DMS153 treated with DMSO at 0.1 percent for 48 hours (cell line): ENCODE measurements around the gene TRAF2.

Experiments used
- DNase-seq: peaks from one replicate; lab custom pipeline; 2025; ENCODE audit not compliant: unreplicated experiment; lab: John Stamatoyannopoulos, UW

TRAF2 gene

DNA sequence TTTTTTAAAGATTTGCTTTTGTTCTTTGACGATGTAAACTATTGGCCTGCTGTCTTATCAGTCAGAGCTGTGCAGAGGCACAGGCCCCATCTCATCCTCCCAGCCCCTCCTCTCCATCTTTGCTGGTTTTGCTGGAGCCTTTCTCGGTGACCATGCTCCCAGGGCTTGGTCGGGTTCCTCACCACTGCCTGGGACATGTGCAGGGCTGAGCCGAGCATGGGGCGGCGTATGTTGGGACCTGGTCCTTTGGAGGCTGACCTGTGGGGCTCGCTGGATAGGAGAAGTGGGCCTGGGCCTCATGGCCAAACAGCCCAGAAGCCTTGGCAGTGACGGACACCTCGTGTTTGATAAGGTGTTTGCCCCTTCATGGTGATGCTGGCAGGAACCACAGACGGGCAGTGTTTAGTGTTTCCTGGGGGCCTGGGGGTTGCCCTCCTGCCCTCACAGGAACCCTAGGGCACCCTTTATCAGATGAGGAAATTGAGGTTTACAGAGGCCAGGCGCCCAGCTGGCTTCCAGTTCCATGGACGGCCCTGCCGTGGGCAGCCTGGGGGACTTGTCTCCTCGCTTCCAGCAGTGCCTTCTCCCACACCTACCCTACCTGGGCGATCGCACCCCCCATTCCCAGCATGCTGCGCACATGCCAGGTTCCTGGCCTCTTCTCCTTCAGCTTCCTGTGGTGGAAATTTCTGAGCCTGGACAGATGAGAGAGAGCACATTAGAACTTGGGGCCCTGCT is 27.6 kb downstream of the TRAF2 start:
- DNase-seq: no peak

DNA sequence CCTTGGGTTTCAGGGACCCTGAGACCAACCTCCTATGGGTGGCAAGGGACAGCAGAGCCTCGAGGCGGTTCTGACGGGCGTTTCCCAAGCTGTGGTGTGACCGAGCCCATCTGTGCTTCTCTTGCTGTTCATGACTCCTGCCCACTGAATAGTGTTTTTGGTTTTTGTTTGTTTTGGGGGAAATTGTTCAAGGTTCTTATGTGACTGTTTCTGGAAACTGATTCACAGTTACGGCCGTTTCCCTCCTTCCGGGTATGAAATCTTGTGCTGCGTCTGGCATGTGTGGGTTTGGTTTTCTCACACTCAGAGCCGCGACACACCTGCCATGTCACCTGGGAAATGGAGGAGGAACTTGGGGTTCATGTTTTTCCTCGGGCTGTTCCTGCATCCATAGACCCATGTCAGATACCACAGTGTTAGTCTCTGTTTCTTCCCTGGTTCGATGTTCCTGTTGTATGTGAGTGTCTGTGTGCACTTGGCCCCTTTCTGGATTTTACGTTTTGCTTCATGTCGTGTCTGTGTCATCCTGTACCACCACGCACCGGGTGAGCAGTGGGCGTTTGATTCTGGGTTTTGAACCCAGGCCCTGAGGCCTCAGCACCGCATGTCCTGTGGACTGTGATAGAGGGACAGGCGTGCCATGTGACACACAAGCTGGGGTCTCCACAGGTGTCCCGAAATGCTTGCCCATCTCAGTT is 29.5 kb downstream of the TRAF2 start:
- no peak for DNase-seq

DNA sequence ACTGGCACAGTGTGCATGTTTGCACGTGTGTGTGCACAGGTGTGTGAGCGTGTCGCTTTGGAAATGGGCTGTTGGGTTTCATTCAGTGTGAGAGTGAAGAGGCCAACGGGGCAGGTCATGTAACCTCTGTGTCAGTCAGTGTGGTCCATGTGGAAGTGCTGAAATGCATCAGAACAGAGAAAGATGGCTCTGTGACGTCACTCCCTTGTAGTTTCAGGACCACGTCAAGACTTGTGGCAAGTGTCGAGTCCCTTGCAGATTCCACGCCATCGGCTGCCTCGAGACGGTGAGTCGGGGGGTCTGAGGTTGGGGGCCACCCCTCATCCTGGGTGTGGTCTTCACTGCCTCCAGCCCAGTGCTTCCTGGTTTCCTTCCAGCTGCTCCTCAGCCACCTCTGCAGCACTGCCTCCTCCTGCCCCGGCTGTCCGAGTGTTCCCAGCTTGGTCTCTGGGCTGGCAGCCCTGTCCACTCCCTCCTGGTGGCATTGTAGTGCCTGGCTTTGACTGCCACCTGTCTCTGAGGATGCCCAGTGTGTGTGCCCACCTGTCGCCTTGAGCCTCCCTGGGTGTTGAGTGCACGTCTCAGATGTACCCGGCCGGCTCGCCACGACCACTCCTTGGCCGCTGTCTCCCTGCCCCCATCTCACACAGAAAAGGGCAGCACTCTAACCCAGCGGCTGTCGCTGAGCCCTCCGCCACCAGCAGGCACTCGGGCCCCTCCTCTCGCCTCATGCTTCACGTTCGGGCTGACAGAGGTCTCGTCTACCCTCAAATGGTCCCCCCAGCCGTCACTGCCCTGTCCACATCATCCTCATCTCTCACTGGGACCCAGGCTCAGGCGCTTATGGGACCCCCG is 30.2 kb downstream of the TRAF2 start:
- DNase-seq: no peak

DNA sequence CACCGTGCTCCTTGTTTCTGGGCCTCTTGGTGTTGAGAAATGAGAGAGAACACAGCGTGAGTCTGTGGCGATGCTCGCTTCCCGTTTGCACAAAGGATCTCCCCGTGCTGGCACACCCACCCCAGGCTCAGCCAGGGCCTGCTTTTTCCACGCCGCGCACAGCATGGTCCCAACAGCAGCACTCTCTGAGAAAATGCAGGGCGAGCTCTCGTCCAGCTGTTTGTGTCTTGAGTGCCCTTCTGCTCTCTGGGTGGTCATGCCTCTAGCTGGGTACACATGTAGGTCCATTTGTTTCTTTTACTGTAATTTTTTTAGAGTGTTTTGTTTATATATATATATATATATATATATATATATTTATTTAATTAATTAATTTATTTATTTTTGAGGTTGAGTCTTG is 31.6 kb downstream of the TRAF2 start:
- no peak for DNase-seq

DNA sequence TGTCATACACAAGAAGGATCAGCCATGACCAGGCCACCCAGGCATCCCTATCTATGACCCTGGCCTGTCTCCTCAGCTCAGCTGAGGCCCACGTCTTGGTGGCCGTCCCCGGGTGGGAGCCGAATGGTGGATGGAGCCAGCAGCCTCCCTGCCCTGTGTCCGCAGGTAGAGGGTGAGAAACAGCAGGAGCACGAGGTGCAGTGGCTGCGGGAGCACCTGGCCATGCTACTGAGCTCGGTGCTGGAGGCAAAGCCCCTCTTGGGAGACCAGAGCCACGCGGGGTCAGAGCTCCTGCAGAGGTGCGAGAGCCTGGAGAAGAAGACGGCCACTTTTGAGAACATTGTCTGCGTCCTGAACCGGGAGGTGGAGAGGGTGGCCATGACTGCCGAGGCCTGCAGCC is 33.8 kb downstream of the TRAF2 start:
- DNase-seq: no peak

DNA sequence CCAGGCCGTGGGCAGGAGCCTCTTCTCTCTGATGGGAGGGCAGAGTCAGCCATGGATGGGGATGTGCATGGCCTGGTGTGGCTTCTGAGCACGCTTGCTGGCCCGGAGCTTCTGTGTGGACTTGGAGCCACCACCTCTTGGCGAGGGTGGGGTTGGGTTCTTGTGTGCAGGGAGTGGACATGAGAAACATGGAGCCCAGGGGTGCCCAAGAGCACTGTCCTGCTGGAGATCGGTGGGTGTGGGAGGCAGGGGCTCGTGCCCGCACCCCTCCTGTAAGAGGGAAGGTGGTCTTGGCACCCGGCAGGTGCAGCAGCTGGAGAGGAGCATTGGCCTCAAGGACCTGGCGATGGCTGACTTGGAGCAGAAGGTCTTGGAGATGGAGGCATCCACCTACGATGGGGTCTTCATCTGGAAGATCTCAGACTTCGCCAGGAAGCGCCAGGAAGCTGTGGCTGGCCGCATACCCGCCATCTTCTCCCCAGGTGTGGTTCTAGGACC is 34.5 kb downstream of the TRAF2 start:
- no peak for DNase-seq

DNA sequence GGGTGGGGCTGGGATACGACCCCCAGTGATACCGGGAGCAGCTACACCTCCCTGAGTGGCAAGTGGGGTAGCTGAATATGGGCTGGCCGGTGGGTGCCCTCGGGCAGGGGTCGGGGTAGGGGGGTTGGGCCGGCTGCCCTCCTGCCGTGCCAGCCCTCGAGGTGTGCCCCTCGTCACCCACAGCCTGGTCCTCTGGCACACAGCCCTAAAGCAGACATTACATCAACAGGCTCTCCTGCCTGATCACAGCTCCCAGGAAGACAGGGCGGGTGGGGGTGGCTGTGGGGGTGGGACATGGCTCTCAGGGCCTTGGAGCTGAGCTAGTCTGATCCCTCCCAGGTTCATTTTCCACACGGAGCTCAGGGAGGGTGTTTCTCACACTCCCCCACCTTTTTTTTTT is 35.0 kb downstream of the TRAF2 start:
- no peak for DNase-seq

DNA sequence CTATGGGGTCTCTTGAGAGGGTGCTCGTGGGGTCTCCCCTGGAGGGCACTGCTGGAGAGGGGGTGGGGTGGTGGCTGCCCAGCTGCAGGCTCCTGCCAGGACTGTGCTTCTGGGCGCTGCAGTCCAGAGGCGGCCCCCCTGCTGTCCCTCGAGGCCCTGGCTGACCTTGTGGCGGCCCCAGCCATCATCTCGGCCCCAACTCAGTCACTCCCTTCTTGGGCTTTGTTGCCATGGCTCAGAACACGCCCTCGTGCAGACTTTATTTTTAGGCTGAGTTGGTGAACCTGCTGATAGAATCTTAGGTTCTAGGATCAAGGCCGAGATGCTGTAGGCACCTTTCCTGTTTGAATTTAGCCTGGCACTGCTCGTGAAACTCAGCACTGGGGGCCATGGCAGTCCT is 35.4 kb downstream of the TRAF2 start:
- no peak for DNase-seq

DNA sequence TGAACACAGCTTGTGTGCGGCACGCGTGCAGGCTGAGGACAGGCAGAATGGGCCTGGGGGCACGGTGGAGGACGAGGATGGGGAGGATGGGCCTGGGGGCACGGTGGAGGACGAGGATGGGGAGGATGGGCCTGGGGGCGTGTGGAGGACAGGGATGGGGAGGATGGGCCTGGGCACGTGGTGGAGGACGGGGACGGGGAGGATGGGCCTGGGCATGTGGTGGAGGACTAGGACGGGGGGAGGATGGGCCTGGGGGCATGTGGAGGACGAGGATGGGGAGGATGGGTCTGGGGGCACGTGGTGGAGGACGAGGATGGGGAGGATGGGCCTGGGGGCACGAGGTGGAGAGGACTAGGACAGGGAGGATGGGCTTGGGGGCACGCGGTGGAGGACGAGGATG is 36.2 kb downstream of the TRAF2 start:
- no peak for DNase-seq

DNA sequence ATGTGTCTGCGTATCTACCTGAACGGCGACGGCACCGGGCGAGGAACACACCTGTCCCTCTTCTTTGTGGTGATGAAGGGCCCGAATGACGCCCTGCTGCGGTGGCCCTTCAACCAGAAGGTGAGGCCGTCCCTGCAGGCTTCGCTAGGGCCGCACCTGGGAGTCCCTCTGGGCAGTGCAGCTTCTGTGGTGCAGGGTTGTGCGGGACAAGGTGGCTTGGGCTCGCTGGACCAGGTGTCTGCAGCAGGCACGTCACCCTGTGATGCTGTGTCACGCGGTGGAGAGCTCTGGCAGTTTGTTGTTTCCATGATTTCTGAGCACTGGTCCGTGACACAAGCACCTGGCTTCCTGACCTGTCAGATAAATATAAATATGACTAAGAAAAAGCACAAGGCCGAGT is 37.6 kb downstream of the TRAF2 start:
- DNase-seq: no peak

DNA sequence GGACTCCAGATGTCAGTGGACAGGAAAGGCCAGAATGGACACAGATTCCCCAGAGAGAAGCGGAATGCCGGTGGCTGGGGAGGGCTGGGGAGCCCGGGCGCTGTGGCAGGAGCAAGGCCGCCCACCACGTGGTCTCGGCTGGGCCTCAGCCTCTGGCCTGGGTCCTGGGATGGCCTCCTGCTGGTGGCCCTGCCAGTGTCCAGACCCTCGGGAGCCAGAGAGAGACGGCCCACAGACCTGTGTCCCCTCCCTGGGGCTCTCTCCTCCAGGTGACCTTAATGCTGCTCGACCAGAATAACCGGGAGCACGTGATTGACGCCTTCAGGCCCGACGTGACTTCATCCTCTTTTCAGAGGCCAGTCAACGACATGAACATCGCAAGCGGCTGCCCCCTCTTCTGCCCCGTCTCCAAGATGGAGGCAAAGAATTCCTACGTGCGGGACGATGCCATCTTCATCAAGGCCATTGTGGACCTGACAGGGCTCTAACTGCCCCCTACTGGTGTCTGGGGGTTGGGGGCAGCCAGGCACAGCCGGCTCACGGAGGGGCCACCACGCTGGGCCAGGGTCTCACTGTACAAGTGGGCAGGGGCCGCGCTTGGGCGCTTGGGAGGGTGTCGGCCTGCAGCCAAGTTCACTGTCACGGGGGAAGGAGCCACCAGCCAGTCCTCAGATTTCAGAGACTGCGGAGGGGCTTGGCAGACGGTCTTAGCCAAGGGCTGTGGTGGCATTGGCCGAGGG is 39.3 kb downstream of the TRAF2 start:
- no peak for DNase-seq

DNA sequence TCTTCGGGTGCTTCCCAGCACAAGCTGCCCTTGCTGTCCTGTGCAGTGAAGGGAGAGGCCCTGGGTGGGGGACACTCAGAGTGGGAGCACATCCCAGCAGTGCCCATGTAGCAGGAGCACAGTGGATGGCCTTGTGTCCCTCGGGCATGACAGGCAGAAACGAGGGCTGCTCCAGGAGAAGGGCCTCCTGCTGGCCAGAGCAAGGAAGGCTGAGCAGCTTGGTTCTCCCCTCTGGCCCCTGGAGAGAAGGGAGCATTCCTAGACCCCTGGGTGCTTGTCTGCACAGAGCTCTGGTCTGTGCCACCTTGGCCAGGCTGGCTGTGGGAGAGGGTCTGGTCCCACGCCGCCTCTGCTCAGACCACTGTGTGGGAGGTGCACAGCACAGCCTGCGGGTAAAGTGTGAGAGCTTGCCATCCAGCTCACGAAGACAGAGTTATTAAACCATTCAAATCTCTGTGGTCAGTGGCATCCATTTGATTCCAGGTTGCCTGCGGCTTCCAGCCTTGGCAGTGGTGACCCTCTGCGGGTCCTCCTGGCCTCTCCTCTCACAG is 39.9 kb downstream of the TRAF2 start:
- no peak for DNase-seq

DNA sequence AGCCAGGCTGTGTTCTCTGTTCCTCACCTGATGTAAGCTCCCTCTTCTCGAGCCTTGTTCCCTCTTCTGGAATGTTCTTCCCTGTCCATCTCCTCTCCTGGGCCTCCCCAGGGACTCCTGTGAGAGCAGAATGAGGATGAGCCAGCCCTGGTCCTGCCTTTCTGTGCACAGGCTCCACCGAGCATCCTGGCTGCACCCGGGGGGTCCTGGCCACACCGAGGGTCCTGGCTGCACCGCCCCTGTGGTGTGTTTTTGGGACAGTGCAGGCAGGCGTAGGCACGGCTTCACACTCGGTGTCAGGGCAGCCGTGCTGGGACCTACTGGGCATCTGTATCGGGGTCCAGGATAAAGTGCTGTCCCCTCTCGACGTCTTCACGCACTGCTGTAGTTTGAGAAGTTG is 40.4 kb downstream of the TRAF2 start:
- no peak for DNase-seq

DNA sequence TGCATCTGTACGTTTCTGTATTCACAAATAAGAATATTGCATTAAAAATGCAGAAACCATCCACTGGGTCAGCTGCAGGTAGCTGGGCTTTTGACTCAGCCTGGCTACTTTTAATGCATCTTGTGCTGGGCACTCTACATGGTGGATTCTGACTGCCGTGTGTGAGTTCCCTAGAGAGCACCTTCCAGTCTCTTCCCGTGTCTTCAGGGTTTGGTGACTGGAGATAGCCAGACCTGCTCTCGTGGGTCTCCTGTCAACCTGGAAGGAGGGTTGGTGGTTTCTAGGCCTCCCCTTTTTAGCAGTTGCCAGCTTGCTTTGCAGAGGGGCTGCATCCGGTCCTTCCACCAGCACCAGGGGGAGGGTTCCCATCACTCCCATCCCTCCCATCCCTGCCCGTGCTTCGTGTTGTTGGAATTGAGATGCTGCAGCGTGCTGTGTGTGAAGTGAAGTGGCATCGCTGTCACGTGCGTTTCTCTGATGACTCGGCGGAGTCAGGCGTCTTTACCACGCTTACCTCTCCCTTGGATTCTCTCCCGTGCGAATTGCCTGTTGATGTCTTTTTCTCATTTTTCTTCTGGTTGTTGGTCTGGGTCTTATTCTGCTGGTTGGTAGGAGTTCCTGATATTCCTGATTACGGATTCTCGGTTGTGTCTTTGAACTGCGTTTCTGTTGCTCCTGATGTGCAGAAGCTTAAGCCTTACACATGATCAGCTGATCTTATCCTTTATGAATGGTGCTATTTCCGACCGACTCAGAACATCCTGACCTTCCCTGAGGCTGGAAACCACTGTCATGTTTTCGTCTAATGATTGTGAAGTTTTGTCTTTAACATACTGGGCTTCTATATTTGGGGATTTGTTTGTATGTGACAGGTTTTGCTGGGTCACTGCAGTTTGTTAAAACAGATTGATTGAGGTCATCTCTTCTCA is 41.3 kb downstream of the TRAF2 start:
- no peak for DNase-seq

DNA sequence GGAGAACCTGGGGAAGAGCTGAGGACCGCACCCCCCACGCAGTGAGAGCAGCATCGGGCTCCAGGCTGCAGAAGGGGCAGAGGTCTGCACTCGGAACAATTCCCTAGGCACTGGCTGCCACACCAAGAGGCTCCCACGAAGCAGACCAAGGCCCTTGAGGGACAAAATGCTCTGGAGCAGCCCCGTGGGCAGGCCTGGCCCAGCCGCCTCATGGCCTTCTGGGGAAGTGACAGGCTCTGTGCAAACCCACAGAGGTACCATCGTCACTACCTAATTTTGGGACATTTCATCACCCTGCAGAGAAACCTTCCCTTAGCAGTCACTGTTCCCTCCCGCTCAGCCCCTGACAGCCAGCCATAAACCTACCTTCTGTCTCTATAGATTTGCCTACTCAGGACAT is 42.3 kb downstream of the TRAF2 start:
- no peak for DNase-seq

DNA sequence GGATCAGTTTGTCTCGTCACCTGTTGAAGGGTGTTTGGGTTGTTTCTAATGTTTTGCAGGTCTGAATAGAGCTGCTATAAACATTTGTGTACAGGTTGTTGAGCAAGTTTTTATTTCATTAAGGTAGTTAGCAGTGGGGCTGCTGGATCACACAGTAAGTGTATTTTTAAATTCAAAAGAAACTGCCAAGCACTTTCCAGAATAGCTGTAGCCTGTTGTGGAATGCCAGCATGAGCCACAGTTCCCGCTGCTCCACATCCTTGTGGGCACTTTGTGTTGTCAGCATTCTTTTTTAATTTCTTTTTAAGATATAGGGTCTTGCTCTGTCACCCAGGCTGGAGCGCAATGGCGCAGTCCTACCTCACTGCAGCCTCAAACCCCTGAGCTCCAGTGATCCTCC is 43.7 kb downstream of the TRAF2 start:
- DNase-seq: no peak

DNA sequence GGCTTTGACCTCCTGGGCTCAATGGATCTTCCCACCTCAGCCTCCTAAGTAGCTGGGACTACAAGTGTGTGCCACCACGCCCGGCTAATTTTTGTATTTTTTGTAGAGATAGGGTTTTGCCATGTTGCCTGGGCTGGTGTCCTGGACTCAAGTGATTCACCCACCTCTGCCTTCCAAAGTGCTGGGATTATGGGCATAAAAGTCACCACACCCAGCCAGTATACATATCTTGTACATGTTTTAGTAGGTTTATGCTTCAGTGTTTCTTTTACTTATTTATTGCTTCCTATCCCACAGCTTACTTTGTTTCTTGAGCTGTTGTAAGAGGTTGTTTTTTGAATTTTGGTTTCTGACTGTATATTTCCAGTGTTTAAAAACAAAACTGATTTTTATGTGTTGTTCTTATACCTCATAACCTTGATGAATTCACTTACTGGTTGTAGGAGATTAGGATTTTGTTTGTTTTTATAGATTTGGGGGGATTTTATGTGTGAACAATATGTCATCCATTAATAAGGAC is 45.4 kb downstream of the TRAF2 start:
- DNase-seq: no peak

DNA sequence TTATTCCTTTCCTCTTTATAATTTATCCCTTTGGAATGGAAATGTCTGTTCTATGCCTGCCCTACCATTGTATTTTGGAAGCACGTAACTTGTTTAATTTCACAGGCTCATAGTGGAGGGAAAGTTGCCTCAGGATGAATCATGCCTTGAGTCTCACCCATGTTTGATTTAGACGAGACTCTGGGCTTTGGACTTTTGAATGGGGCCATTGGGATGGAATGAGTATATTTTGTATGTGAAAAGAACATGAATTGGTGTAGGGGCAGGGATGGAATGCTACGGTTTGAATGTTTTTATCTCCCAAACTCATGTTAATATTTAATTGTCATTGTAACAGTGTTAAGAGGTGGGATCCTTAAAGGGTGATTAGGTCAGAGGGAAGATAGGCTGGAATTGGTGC is 48.0 kb downstream of the TRAF2 start:
- DNase-seq: no peak

DNA sequence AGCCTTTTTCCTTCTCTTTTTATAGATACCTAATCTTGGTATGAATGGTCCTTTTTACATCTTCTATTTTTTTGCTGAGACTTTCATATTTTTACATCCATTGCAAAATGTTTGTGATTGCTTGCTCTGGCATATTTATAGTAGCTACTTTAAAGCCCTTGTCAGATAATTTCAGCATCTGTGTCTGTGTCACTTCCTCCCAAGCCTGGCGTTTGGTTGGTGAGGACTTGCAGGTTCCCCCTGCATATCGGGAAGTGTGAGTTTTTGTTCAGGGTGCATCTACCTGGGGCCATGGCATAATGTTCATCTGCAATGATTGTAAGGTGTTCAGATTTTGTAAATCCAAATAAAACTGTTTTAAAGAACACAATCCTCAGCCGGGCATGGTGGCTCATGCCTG is 49.3 kb downstream of the TRAF2 start:
- DNase-seq: no peak
